ENCODE measurements around the gene LCP2. TPM values are rescaled to one million over a fixed set of nuclear protein-coding genes. Genes with fewer than 3 reads are reported as not detected.

The LCP2 gene
- total and polyA plus RNA-seq, 2 donors (not counting 3 experiments of a cell fraction or from before 2014, with no cell fraction given), result not detected

- TF ChIP-seq POLR2AphosphoS5 (IDR thresholded peaks at IDR 0.05; ENCODE audit: insufficient read depth, low read depth, low read length) (peak; percentile 55), JUN (IDR thresholded peaks at IDR 0.05; ENCODE audit: borderline replicate concordance, insufficient read depth, insufficient read length, low read depth) (peak; percentile 75), FOS (IDR thresholded peaks at IDR 0.05; ENCODE audit: borderline replicate concordance, insufficient read depth, low read length) (peak; percentile 98), EZH2 (IDR thresholded peaks at IDR 0.05; ENCODE audit: borderline replicate concordance, low read depth, low read length, severe bottlenecking) (no peak), MYC (IDR thresholded peaks at IDR 0.05; ENCODE audit: low read depth, low read length) (no peak), GATA2 (IDR thresholded peaks at IDR 0.05; ENCODE audit: insufficient read depth, insufficient read length, low read depth, low read length) (peak; percentile 71)
- Histone ChIP-seq H3K79me2 (ENCODE audit: control insufficient read depth, insufficient read depth, low read length) (no peaks in the 10 kb centered on the region), H3K4me2 (ENCODE audit: insufficient read depth, low read length) (peak overlapping the region; percentile 23), H3K27ac (ENCODE audit: insufficient read depth, low read depth, low read length) (peak overlapping the region; percentile 70), H4K20me1 (replicated peaks; ENCODE audit: control insufficient read depth, extremely low read depth, insufficient read depth, low read length) (no peaks in the 10 kb centered on the region), H3K4me3 (replicated peaks in 1 of 3; ENCODE audit: insufficient read depth in 1 of 3, low read depth in 1 of 3, low read length in 3 of 3) (no peak overlapping the region), H3K9me1 (replicated peaks; ENCODE audit: control insufficient read depth, extremely low read depth, insufficient read depth, low read length) (no peaks in the 10 kb centered on the region), H3K36me3 (ENCODE audit: control insufficient read depth in 2 of 2, extremely low read depth in 1 of 2, insufficient read depth in 2 of 2, low read length in 2 of 2) (no peaks in the 10 kb centered on the region), H3K4me1 (ENCODE audit: control insufficient read depth, extremely low read depth, insufficient read depth, low read length) (peaks cover 54% of the 10 kb centered on the region), H3K9ac (replicated peaks; ENCODE audit: extremely low read depth, insufficient read depth, low read length) (no peak overlapping the region), H2AFZ (ENCODE audit: low read depth, low read length) (peak overlapping the region; percentile 3), H3K9me3 (replicated peaks; ENCODE audit: control insufficient read depth, insufficient read depth, low read length) (no peaks in the 10 kb centered on the region), H3K27me3 (ENCODE audit: control insufficient read depth in 2 of 2, insufficient read depth in 2 of 2, low read length in 2 of 2) (no peaks in the 10 kb centered on the region)
- intact Hi-C loops (cut with micrococcal nuclease) (loop anchor here (1.0 to 10.0 kb wide), 8 partner anchors 68 to 917 kb away; partner anchors contain the start of genes SLIT3 and SPDL1), dilution Hi-C loops (cut with MboI; ENCODE audit: extremely low pct_ligation_motif_present, low sequenced_read_pairs) (no loop called here)
- CTCF ChIA-PET, result interaction anchor here (0.7 to 6.0 kb wide), 13 partner anchors 15 to 518 kb away, joined by 3 to 173 read pairs (median 4); no protein-coding TSS in a partner anchor
- BruUV-seq (replicated peaks), result no TSS peak
- POLR2A ChIA-PET, result no interaction called here
- FAIRE-seq (no peak), DNase-seq (ENCODE audit: low read depth, low spot score) (peak; percentile 68)
Measured at GRCh38 chr5:170219615-170220014, 78.0 kb downstream of the LCP2 start.

GRCh38 chr5:170218726-170219125 is 78.9 kb downstream of the LCP2 start:
- Histone ChIP-seq H2AFZ (ENCODE audit: low read depth, low read length) (peak overlapping the region; percentile 50), H3K27ac (ENCODE audit: insufficient read depth, low read depth, low read length) (peak overlapping the region; percentile 70), H3K9me3 (replicated peaks; ENCODE audit: control insufficient read depth, insufficient read depth, low read length) (no peaks in the 10 kb centered on the region), H3K4me3 (replicated peaks in 1 of 3; ENCODE audit: insufficient read depth in 1 of 3, low read depth in 1 of 3, low read length in 3 of 3) (no peak overlapping the region), H3K27me3 (ENCODE audit: control insufficient read depth in 2 of 2, insufficient read depth in 2 of 2, low read length in 2 of 2) (no peaks in the 10 kb centered on the region), H3K4me2 (ENCODE audit: insufficient read depth, low read length) (peak overlapping the region; percentile 23), H3K9ac (replicated peaks; ENCODE audit: extremely low read depth, insufficient read depth, low read length) (no peak overlapping the region), H3K36me3 (ENCODE audit: control insufficient read depth in 2 of 2, extremely low read depth in 1 of 2, insufficient read depth in 2 of 2, low read length in 2 of 2) (no peaks in the 10 kb centered on the region), H3K4me1 (ENCODE audit: control insufficient read depth, extremely low read depth, insufficient read depth, low read length) (peaks cover 45% of the 10 kb centered on the region), H3K9me1 (replicated peaks; ENCODE audit: control insufficient read depth, extremely low read depth, insufficient read depth, low read length) (no peaks in the 10 kb centered on the region), H4K20me1 (replicated peaks; ENCODE audit: control insufficient read depth, extremely low read depth, insufficient read depth, low read length) (no peaks in the 10 kb centered on the region), H3K79me2 (ENCODE audit: control insufficient read depth, insufficient read depth, low read length) (no peaks in the 10 kb centered on the region)
- CTCF ChIA-PET, result interaction anchor here (1.1 to 6.0 kb wide), 12 partner anchors 14 to 517 kb away, joined by 3 to 173 read pairs (median 5); partner anchors contain the start of gene INSYN2B
- TF ChIP-seq CTCF (IDR thresholded peaks at IDR 0.05; ENCODE audit: extremely low read depth in 1 of 2, insufficient read depth in 1 of 2, low read depth in 1 of 2, low read length in 2 of 2), result no peak
- TF ChIP-seq MYC (IDR thresholded peaks at IDR 0.05; ENCODE audit: low read depth, low read length), result no peak
- intact Hi-C loops (cut with micrococcal nuclease), result loop anchor here (1.0 to 10.0 kb wide), 7 partner anchors 67 to 916 kb away; partner anchors contain the start of genes SLIT3 and SPDL1
- POLR2A ChIA-PET, result no interaction called here
- no peak for FAIRE-seq
- DNase-seq (ENCODE audit: low read depth, low spot score), result peak; percentile 12
- BruUV-seq (replicated peaks), result no TSS peak
- dilution Hi-C loops (cut with MboI; ENCODE audit: extremely low pct_ligation_motif_present, low sequenced_read_pairs), result no loop called here

Data from endothelial cell of umbilical vein (primary cell).